Stimulated activated CD4-positive, alpha-beta T cell treated with anti-CD3 and anti-CD28 coated beads, Interleukin-2, amount 100 ng/mL, for 4 hours (primary cell): ENCODE data around the gene FAT1.
A peak's percentile ranks its signal among the peaks of the same experiment; 100 is the strongest.

Source experiments
- DNase-seq: peaks from one replicate; pipeline ENCODE4 v3.0.0-alpha.2; 2020; ENCODE audit warnings: low read depth

The FAT1 gene

GRCh38 chr4:186619088-186619487, 104.6 kb downstream of the FAT1 start:
- DNase-seq = no peak

- DNase-seq = no peak
Measured at GRCh38 chr4:186617921-186618320, 105.7 kb downstream of the FAT1 start.

GRCh38 chr4:186607490-186607889, 116.2 kb downstream of the FAT1 start:
- no peak for DNase-seq

- DNase-seq = no peak
Measured at GRCh38 chr4:186606591-186606992, 117.1 kb downstream of the FAT1 start.

GRCh38 chr4:186605261-186605865, 118.3 kb downstream of the FAT1 start:
- DNase-seq = no peak

GRCh38 chr4:186604124-186604807, 119.4 kb downstream of the FAT1 start:
- DNase-seq = no peak

- DNase-seq = no peak
Measured at GRCh38 chr4:186602978-186603377, 120.7 kb downstream of the FAT1 start.

- DNase-seq = no peak
Measured at GRCh38 chr4:186599483-186599882, 124.2 kb downstream of the FAT1 start.

- DNase-seq = no peak
Measured at GRCh38 chr4:186598686-186599085, 125.0 kb downstream of the FAT1 start.

GRCh38 chr4:186596850-186597390, 126.7 kb downstream of the FAT1 start:
- no peak for DNase-seq

GRCh38 chr4:186596346-186596745, 127.3 kb downstream of the FAT1 start:
- DNase-seq = no peak

GRCh38 chr4:186593587-186593973, 130.1 kb downstream of the FAT1 start:
- DNase-seq = no peak

GRCh38 chr4:186592966-186593586, 130.6 kb downstream of the FAT1 start:
- DNase-seq = no peak

- no peak for DNase-seq
Measured at GRCh38 chr4:186592445-186592844, 131.2 kb downstream of the FAT1 start.

GRCh38 chr4:186591651-186592050, 132.0 kb downstream of the FAT1 start:
- DNase-seq = no peak

GRCh38 chr4:186588503-186588902, 135.2 kb downstream of the FAT1 start:
- no peak for DNase-seq

- DNase-seq = peak; percentile 26
Measured at GRCh38 chr4:186587416-186588018, 136.1 kb downstream of the FAT1 start.

GRCh38 chr4:186586205-186586604, 137.5 kb downstream of the FAT1 start:
- no peak for DNase-seq

- DNase-seq = no peak
Measured at GRCh38 chr4:186584912-186585311, 138.7 kb downstream of the FAT1 start.

- DNase-seq = no peak
Measured at GRCh38 chr4:186581421-186581820, 142.2 kb downstream of the FAT1 start.

- no peak for DNase-seq
Measured at GRCh38 chr4:186580669-186581068, 143.0 kb downstream of the FAT1 start.

GRCh38 chr4:186570193-186570996, 153.3 kb downstream of the FAT1 start:
- no peak for DNase-seq
